ENCODE results near the gene MAN2A2.

Gene MAN2A2

GRCh38 chr15:90902840-90903732 is at the start of gene MAN2A2:
MAN2A2 (plus strand) TSS chr15:90903302; CDS start chr15:90904208, 906 bp downstream.
- no peak for DNase-seq (ENCODE audit: low read depth in 2 of 2)

DNA sequence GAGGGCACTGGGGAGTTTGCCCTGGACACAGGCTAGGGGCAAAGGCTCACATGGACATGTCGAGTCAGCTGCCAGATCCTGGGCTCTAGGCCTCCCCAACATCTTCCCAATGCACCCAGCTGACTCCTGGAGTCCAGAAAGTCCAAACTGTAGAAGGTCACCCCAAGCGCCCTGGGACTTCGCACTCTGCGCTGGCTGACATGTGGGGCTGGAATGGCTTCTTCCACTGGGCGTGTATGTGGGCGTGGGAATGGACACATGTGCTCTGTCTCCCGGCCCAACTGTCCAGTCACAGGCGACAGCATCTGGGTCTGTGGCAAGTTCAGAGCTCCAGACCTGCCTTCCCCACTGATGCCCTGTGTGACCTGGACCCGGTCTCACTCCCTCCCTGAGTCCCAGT is 48.0 kb upstream of the MAN2A2 start:
- no peak for DNase-seq (ENCODE audit: low read depth in 2 of 2)

- DNase-seq (ENCODE audit: low read depth in 2 of 2), result no peak
Observed at GRCh38 chr15:90857337-90857736, 45.8 kb upstream of the MAN2A2 start.

- DNase-seq (ENCODE audit: low read depth in 2 of 2), result no peak
Observed at GRCh38 chr15:90857883-90858443, 45.1 kb upstream of the MAN2A2 start.

- DNase-seq (ENCODE audit: low read depth in 2 of 2), result no peak
Observed at GRCh38 chr15:90859234-90860131, 43.6 kb upstream of the MAN2A2 start.

GRCh38 chr15:90860450-90860849 is 42.7 kb upstream of the MAN2A2 start:
- DNase-seq (ENCODE audit: low read depth in 2 of 2), result no peak

- no peak for DNase-seq (ENCODE audit: low read depth in 2 of 2)
Observed at GRCh38 chr15:90860942-90861675, 42.0 kb upstream of the MAN2A2 start.

- DNase-seq (ENCODE audit: low read depth in 2 of 2), result no peak
Observed at GRCh38 chr15:90862487-90862886, 40.6 kb upstream of the MAN2A2 start.

GRCh38 chr15:90862964-90863778 is 39.9 kb upstream of the MAN2A2 start:
- no peak for DNase-seq (ENCODE audit: low read depth in 2 of 2)

DNA sequence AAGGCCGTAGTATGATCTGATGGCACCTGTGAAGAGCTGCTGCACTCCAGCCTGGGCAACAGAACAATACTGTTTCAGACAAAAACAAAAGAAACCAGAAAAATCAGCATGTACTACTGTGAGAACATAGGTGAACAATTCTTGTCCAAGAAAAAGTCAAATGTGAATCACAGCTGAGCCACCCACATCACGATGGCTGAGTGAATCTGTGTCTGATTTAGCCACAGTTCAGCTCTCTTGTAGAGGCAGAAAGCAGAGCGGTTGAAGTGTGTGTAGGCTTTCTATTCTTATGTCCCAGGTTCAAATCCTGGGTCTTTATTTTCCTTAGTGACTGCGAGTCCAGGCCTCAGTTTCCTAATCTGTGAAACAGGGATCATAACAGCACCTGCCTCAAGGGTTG is 39.1 kb upstream of the MAN2A2 start:
- DNase-seq (ENCODE audit: low read depth in 2 of 2), result no peak

- DNase-seq (ENCODE audit: low read depth in 2 of 2), result no peak
Observed at GRCh38 chr15:90864507-90864906, 38.6 kb upstream of the MAN2A2 start.

DNA sequence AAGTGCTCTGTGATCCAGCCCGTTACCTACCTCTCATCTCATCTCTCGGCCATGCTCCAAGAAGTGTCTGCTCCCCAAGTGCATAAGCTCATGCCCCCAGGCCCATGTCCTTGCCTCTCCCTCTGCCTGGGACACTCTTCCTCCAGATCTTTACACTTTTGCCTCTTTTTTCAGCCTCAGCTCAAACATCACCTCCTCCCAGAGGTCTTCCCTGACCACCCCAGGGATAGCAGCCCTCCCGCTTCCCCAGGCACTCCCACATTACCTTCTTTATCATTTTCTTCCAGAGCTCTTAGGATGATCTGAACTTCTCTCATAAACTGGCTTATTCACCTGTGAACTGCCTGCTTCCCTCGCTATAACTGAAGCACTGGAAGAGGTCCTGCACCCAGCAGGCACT is 37.4 kb upstream of the MAN2A2 start:
- no peak for DNase-seq (ENCODE audit: low read depth in 2 of 2)

DNA sequence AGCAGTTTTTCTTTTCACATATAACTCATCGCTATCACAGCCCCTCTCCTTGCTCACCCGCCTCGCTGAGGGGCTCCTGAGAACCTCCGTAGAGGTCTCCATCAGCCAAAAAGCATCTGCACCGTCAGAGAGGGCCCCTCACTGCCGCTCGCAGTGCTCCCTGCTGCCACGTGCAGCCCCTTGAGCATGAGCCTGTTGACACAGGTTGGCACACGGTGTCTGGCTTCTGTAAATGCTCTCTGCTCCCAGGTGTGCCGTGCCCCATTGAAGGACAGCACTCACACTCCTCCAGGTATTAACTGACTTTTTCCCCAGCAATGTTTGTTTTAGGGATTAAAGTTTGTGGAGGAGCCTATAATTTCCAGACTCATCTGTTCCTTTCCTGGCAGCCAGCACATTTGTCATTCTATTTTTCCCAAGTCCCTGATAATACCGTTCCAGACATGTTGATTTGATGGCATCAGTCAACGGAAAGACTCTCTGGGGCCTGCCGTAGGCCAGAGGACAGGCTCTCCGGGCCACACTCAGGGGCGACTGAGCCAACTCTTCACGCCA is 36.9 kb upstream of the MAN2A2 start:
- DNase-seq (ENCODE audit: low read depth in 2 of 2), result no peak

- no peak for DNase-seq (ENCODE audit: low read depth in 2 of 2)
Observed at GRCh38 chr15:90866800-90867199, 36.3 kb upstream of the MAN2A2 start.

GRCh38 chr15:90868261-90868689 is 34.8 kb upstream of the MAN2A2 start, which contains the start of gene FURIN:
FURIN (plus strand) TSS chr15:90868588; CDS start chr15:90875741, 7,153 bp downstream.
- DNase-seq (ENCODE audit: low read depth in 2 of 2), result no peak

- no peak for DNase-seq (ENCODE audit: low read depth in 2 of 2)
Observed at GRCh38 chr15:90869140-90869541, 34.0 kb upstream of the MAN2A2 start.

DNA sequence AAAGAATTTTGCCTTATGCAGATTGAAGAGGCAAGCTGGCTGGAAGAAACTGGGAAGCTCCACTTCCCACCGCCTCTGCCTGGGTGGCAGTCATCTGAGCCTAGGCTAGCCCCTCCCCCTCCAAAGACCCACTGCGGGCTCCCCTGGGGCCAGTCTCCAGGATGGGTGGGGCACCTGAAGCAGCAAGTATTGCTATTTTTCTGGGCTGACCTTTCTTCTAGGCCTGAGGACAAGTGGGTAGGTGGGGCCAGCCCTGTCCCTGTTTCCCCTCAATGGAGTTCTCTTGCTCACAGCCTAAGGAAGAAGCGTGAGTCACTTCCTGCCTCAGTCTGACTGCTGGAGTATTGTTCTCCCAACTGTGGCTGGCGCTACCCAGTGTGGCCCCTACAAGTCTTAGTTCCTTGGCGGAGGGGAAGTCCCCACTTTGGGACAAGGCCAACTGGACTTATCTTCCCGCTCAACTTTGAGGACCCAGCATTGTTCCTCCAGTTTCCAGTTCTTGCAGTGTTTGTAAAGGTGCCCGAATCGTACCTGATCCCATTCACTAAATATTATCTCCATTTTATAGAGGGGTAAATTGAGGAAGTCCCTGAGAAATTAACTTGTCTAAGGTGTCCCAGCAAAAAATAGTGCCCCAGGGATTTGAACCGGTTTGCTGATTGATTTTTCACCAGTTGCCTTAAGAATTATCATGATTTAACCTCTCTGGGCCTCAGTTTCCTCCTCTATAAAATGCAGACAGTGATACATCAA is 33.3 kb upstream of the MAN2A2 start:
- DNase-seq (ENCODE audit: low read depth in 2 of 2), result peak; percentile 34

GRCh38 chr15:90870354-90871138 is 32.6 kb upstream of the MAN2A2 start:
- no peak for DNase-seq (ENCODE audit: low read depth in 2 of 2)

Data from fibroblast of skin of left quadriceps (primary cell).